Measurements from ENCODE around the gene PHKB. TPM values are rescaled to one million over a fixed set of nuclear protein-coding genes. Genes with fewer than 3 reads are reported as not detected.

Gene PHKB
- total RNA-seq, 2 donors from 2014 or later, result 75.7 to 93.8 TPM

- DNase-seq (ENCODE audit: low spot score) (no peak), ATAC-seq (ENCODE audit: insufficient number of reproducible peaks, low FRiP score, low read depth) (no peak)
- no peaks in the 10 kb centered on the region for H3K9me3 ChIP-seq
- H3K4me1 ChIP-seq (ENCODE audit: control insufficient read depth in 1 of 2, low read depth in 2 of 2), result no peaks in the 10 kb centered on the region
- no peak for TF ChIP-seq CTCF (IDR thresholded peaks at IDR 0.05)
- no peaks in the 10 kb centered on the region for H3K27me3 ChIP-seq (replicated peaks; ENCODE audit: insufficient read depth)
- no peaks in the 10 kb centered on the region for H3K36me3 ChIP-seq
- no peak overlapping the region for H3K27ac ChIP-seq
- H3K4me3 ChIP-seq, result no peak overlapping the region
These were observed 271.0 kb downstream of the PHKB start for GRCh38 chr16:47732122-47732521.

DNA sequence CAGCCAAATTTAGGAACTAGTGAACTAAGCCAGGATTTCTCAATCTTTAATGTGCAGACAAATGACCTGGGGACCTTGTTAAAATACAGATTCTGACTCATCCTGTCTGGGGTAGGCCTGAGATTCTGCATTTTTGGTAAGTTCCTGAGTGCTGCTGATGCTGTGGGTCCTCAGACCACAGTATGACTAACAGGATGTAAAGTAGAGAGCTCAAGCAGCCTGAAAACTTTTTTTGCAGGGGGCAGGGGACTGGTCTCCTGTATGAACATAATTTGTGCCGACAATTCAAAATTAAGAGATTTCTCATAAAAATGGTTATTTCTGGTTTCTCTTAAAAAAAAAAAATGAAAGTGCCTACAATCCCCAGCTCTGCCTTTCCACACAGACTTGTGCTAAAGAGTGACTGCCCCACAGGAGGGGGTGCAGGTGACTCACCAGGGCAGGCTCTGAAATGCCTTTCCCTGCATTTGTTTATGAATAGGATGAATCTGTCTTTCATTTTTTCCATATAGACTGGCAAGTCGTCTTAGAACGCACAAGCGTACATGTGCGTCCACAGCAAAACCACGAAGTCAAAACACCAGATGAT is 271.5 kb downstream of the PHKB start:
- no peak for TF ChIP-seq CTCF (IDR thresholded peaks at IDR 0.05)
- no peak overlapping the region for H3K27ac ChIP-seq
- H3K36me3 ChIP-seq, result no peaks in the 10 kb centered on the region
- no peak overlapping the region for H3K4me3 ChIP-seq
- H3K27me3 ChIP-seq (replicated peaks; ENCODE audit: insufficient read depth), result no peaks in the 10 kb centered on the region
- no peaks in the 10 kb centered on the region for H3K9me3 ChIP-seq
- H3K4me1 ChIP-seq (ENCODE audit: control insufficient read depth in 1 of 2, low read depth in 2 of 2), result no peaks in the 10 kb centered on the region
- DNase-seq (ENCODE audit: low spot score) (no peak), ATAC-seq (ENCODE audit: insufficient number of reproducible peaks, low FRiP score, low read depth) (no peak)

GRCh38 chr16:47734081-47734857 is 273.1 kb downstream of the PHKB start:
- no peaks in the 10 kb centered on the region for H3K9me3 ChIP-seq
- no peak for TF ChIP-seq CTCF (IDR thresholded peaks at IDR 0.05)
- H3K36me3 ChIP-seq, result no peaks in the 10 kb centered on the region
- DNase-seq (ENCODE audit: low spot score) (no peak), ATAC-seq (ENCODE audit: insufficient number of reproducible peaks, low FRiP score, low read depth) (no peak)
- H3K4me3 ChIP-seq, result no peak overlapping the region
- H3K4me1 ChIP-seq (ENCODE audit: control insufficient read depth in 1 of 2, low read depth in 2 of 2), result no peaks in the 10 kb centered on the region
- H3K27me3 ChIP-seq (replicated peaks; ENCODE audit: insufficient read depth), result no peaks in the 10 kb centered on the region
- H3K27ac ChIP-seq, result no peak overlapping the region

- ATAC-seq (ENCODE audit: insufficient number of reproducible peaks, low FRiP score, low read depth), result no peak
- H3K27ac ChIP-seq, result no peak overlapping the region
- no peak for DNase-seq (ENCODE audit: low spot score)
- H3K4me1 ChIP-seq (ENCODE audit: control insufficient read depth in 1 of 2, low read depth in 2 of 2), result no peaks in the 10 kb centered on the region
- no peaks in the 10 kb centered on the region for H3K27me3 ChIP-seq (replicated peaks; ENCODE audit: insufficient read depth)
- no peaks in the 10 kb centered on the region for H3K36me3 ChIP-seq
- H3K9me3 ChIP-seq, result no peaks in the 10 kb centered on the region
- TF ChIP-seq CTCF (IDR thresholded peaks at IDR 0.05), result no peak
- no peak overlapping the region for H3K4me3 ChIP-seq
These were observed 274.0 kb downstream of the PHKB start for GRCh38 chr16:47734987-47735594.

DNA sequence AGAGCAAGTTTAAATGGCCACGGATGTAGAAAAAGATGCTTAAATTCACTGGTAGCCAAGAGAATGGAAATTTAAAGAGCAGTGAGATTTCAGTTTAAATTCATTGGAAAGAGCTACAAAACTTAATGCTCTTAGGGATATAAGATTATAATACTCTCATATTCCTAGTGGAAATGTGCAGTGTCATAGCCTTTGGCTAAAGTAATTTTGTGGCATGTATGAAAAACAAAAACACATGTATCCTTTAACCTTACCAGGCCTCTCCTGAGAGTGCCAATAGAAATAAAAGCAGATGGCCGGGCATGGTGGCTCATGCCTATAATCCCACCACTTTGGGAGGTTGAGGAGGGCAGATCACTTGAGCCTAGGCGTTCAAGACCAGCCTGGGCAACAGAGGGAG is 289.2 kb downstream of the PHKB start:
- H3K9me3 ChIP-seq, result no peaks in the 10 kb centered on the region
- no peak for ATAC-seq (ENCODE audit: insufficient number of reproducible peaks, low FRiP score, low read depth)
- no peak for TF ChIP-seq CTCF (IDR thresholded peaks at IDR 0.05)
- H3K4me3 ChIP-seq, result no peak overlapping the region
- H3K4me1 ChIP-seq (ENCODE audit: control insufficient read depth in 1 of 2, low read depth in 2 of 2), result no peaks in the 10 kb centered on the region
- no peak for DNase-seq (ENCODE audit: low spot score)
- H3K36me3 ChIP-seq, result no peaks in the 10 kb centered on the region
- H3K27ac ChIP-seq, result no peak overlapping the region
- no peaks in the 10 kb centered on the region for H3K27me3 ChIP-seq (replicated peaks; ENCODE audit: insufficient read depth)
